Measurements from ENCODE around the gene PTTG1IP. TPM values are rescaled to one million over a fixed set of nuclear protein-coding genes. Genes with fewer than 3 reads are reported as not detected.

Gene PTTG1IP
- total RNA-seq, 1 experiment from 2014 or later, result 136 TPM

DNA sequence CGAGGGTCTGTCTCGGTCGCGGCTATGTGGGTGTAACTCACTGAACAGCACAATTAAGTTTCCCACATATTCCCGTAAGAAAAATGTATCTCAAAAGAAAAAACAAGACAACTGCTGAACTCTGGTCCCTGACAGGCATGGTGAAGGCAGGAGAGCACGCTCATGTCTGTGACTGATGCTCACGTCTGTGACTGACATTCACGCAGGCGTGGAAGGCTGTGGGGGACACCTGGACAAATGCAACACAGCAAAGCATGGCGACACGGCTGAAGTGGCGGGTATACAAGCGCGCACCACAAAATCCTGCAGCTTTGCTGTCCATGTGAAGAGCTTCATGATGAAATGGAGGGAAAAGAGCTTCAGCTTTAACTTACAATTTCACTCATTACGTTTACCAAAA is 6.0 kb downstream of the PTTG1IP start:
- H3K27me3 Mint-ChIP-seq (ENCODE audit: unreplicated experiment), result no peaks in the 10 kb centered on the region
- H3K9me3 Mint-ChIP-seq (ENCODE audit: low read depth, unreplicated experiment), result no peaks in the 10 kb centered on the region
- no peak overlapping the region for H3K4me3 Mint-ChIP-seq (ENCODE audit: low read depth, unreplicated experiment)
- no TSS peak for BruUV-seq (replicated peaks)
- H3K36me3 Mint-ChIP-seq (ENCODE audit: insufficient read depth, unreplicated experiment), result peaks cover 23% of the 10 kb centered on the region
- intact Hi-C loops (cut with micrococcal nuclease; ENCODE audit: unreplicated experiment), result no loop called here
- CTCF ChIA-PET, result no interaction called here
- no peak for DNase-seq
- TF ChIP-seq, protein P1, sequence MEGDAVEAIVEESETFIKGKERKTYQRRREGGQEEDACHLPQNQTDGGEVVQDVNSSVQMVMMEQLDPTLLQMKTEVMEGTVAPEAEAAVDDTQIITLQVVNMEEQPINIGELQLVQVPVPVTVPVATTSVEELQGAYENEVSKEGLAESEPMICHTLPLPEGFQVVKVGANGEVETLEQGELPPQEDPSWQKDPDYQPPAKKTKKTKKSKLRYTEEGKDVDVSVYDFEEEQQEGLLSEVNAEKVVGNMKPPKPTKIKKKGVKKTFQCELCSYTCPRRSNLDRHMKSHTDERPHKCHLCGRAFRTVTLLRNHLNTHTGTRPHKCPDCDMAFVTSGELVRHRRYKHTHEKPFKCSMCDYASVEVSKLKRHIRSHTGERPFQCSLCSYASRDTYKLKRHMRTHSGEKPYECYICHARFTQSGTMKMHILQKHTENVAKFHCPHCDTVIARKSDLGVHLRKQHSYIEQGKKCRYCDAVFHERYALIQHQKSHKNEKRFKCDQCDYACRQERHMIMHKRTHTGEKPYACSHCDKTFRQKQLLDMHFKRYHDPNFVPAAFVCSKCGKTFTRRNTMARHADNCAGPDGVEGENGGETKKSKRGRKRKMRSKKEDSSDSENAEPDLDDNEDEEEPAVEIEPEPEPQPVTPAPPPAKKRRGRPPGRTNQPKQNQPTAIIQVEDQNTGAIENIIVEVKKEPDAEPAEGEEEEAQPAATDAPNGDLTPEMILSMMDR (IDR thresholded peaks at IDR 0.05; ENCODE audit: unreplicated experiment), result no peak
- peaks cover 51% of the 10 kb centered on the region for H3K4me1 Mint-ChIP-seq (ENCODE audit: low read depth, unreplicated experiment)
- H3K27ac Mint-ChIP-seq (ENCODE audit: unreplicated experiment), result no peak overlapping the region

- DNase-seq, result no peak
- BruUV-seq (replicated peaks), result no TSS peak
- Mint-ChIP-seq H3K4me3 (ENCODE audit: low read depth, unreplicated experiment) (no peak overlapping the region), H3K4me1 (ENCODE audit: low read depth, unreplicated experiment) (peaks cover 48% of the 10 kb centered on the region), H3K36me3 (ENCODE audit: insufficient read depth, unreplicated experiment) (peaks cover 17% of the 10 kb centered on the region), H3K27me3 (ENCODE audit: unreplicated experiment) (no peaks in the 10 kb centered on the region), H3K27ac (ENCODE audit: unreplicated experiment) (no peak overlapping the region), H3K9me3 (ENCODE audit: low read depth, unreplicated experiment) (no peaks in the 10 kb centered on the region)
- intact Hi-C loops (cut with micrococcal nuclease; ENCODE audit: unreplicated experiment), result no loop called here
- CTCF ChIA-PET, result no interaction called here
- TF ChIP-seq, protein P1 (IDR thresholded peaks at IDR 0.05; ENCODE audit: unreplicated experiment), result no peak
Observed at GRCh38 chr21:44866780-44867179, 6.7 kb downstream of the PTTG1IP start.

GRCh38 chr21:44865561-44866280 is 7.8 kb downstream of the PTTG1IP start:
- TF ChIP-seq, protein P1 (IDR thresholded peaks at IDR 0.05; ENCODE audit: unreplicated experiment), result no peak
- BruUV-seq (replicated peaks), result no TSS peak
- H3K9me3 Mint-ChIP-seq (ENCODE audit: low read depth, unreplicated experiment), result no peaks in the 10 kb centered on the region
- H3K4me1 Mint-ChIP-seq (ENCODE audit: low read depth, unreplicated experiment), result peaks cover 43% of the 10 kb centered on the region
- intact Hi-C loops (cut with micrococcal nuclease; ENCODE audit: unreplicated experiment), result no loop called here
- H3K4me3 Mint-ChIP-seq (ENCODE audit: low read depth, unreplicated experiment), result no peak overlapping the region
- no peaks in the 10 kb centered on the region for H3K27me3 Mint-ChIP-seq (ENCODE audit: unreplicated experiment)
- H3K27ac Mint-ChIP-seq (ENCODE audit: unreplicated experiment), result no peak overlapping the region
- CTCF ChIA-PET, result no interaction called here
- peaks cover 25% of the 10 kb centered on the region for H3K36me3 Mint-ChIP-seq (ENCODE audit: insufficient read depth, unreplicated experiment)
- DNase-seq, result no peak

DNA sequence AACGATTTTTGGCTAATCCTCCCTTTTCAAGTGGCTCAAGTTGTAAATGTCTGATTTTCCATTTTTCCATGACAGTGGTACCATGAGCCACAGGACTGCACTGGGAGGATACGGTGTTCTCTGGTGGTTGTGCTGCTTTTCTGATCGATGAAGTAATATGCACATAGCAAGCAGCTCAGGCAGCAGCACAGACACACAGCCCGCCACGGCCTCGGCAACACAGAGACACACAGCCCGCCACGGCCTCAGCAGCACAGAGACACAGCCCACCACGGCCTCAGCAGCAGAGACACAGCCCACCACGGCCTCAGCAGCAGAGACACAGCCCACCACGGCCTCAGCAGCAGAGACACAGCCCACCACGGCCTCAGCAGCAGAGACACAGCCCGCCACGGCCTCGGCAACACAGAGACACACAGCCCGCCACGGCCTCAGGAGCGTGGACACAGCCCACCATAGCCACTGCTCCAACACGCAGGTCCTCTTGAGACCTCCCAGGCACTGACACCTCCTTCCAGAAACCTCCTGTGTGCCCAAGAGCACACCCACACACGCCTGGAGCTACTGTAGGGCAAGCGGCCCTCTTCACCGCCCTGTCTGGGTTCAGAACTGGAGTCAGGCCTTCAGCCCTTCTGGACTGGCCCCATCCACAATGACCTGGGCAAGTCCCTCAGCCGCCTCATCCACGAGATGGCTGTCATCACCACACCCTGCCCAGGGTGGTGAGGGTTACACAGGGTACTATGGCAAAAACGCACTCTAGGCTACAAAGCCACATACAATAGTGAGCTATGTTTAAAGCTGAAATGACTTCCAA is 10.4 kb downstream of the PTTG1IP start:
- TF ChIP-seq, protein P1 (IDR thresholded peaks at IDR 0.05; ENCODE audit: unreplicated experiment), result no peak
- peaks cover 25% of the 10 kb centered on the region for H3K36me3 Mint-ChIP-seq (ENCODE audit: insufficient read depth, unreplicated experiment)
- H3K4me1 Mint-ChIP-seq (ENCODE audit: low read depth, unreplicated experiment), result peaks cover 28% of the 10 kb centered on the region
- no peak overlapping the region for H3K27ac Mint-ChIP-seq (ENCODE audit: unreplicated experiment)
- no peaks in the 10 kb centered on the region for H3K27me3 Mint-ChIP-seq (ENCODE audit: unreplicated experiment)
- intact Hi-C loops (cut with micrococcal nuclease; ENCODE audit: unreplicated experiment), result no loop called here
- DNase-seq, result no peak
- H3K4me3 Mint-ChIP-seq (ENCODE audit: low read depth, unreplicated experiment), result no peak overlapping the region
- no TSS peak for BruUV-seq (replicated peaks)
- H3K9me3 Mint-ChIP-seq (ENCODE audit: low read depth, unreplicated experiment), result no peaks in the 10 kb centered on the region
- CTCF ChIA-PET, result no interaction called here
